HG03469 (cell line): ENCODE data around the gene NDUFV2.
"Not testable (repeated sequence)": the region's sequence is repeated elsewhere in the genome, so short reads cannot be mapped to it uniquely, and the experiment has no call there.

Experiments
- ATAC-seq: cut with Tn5 transposase; IDR thresholded peaks from one replicate; pipeline ENCODE4 v1.9.1; 2021; ENCODE audit warnings: mild to moderate bottlenecking, moderate library complexity, moderate number of reproducible peaks; ENCODE audit not compliant: unreplicated experiment

NDUFV2 gene

GRCh38 chr18:9090578-9090977 is 11.9 kb upstream of the NDUFV2 start:
- ATAC-seq, result no peak

- no peak for ATAC-seq
These were observed 11.4 kb upstream of the NDUFV2 start for GRCh38 chr18:9091066-9091476.

GRCh38 chr18:9092665-9093064 is 9.8 kb upstream of the NDUFV2 start:
- no peak for ATAC-seq

- ATAC-seq, result not testable (repeated sequence)
These were observed 9.4 kb upstream of the NDUFV2 start for GRCh38 chr18:9093109-9093508.

GRCh38 chr18:9094307-9095226 is 7.9 kb upstream of the NDUFV2 start:
- no peak for ATAC-seq

GRCh38 chr18:9095297-9096006 is 7.0 kb upstream of the NDUFV2 start:
- peak; percentile 68 for ATAC-seq

GRCh38 chr18:9096007-9096371 is 6.5 kb upstream of the NDUFV2 start:
- no peak for ATAC-seq

- ATAC-seq, result no peak
These were observed 5.8 kb upstream of the NDUFV2 start for GRCh38 chr18:9096685-9097084.

- ATAC-seq, result no peak
These were observed 5.2 kb upstream of the NDUFV2 start for GRCh38 chr18:9097349-9097748.

GRCh38 chr18:9100796-9101195 is 1.7 kb upstream of the NDUFV2 start:
- ATAC-seq, result no peak

- no peak for ATAC-seq
These were observed 580 bp upstream of the NDUFV2 start for GRCh38 chr18:9101730-9102507.

GRCh38 chr18:9103376-9103873 is 926 bp downstream of the NDUFV2 start:
- no peak for ATAC-seq

- ATAC-seq, result no peak
These were observed 1.9 kb downstream of the NDUFV2 start for GRCh38 chr18:9104244-9104901.

- no peak for ATAC-seq
These were observed 2.9 kb downstream of the NDUFV2 start for GRCh38 chr18:9105420-9105819.

- ATAC-seq, result no peak
These were observed 3.6 kb downstream of the NDUFV2 start for GRCh38 chr18:9106094-9106493.

GRCh38 chr18:9106800-9107584 is 4.5 kb downstream of the NDUFV2 start:
- ATAC-seq, result no peak

- no peak for ATAC-seq
These were observed 6.4 kb downstream of the NDUFV2 start for GRCh38 chr18:9108911-9109310.

- ATAC-seq, result no peak
These were observed 7.0 kb downstream of the NDUFV2 start for GRCh38 chr18:9109523-9109922.

- ATAC-seq, result no peak
These were observed 11.1 kb downstream of the NDUFV2 start for GRCh38 chr18:9113468-9114149.
